GM20431 (cell line): ENCODE data around the gene IRX3.

Experiments used
- in situ Hi-C: fragments of 300-500 bp; cut with MseI, MboI; formaldehyde crosslinking; loops from one replicate; pipeline ENCODE4 v1.15.0; 2020; ENCODE audit warnings: low sequenced_read_pairs; ENCODE audit not compliant: unreplicated experiment

Gene IRX3

DNA sequence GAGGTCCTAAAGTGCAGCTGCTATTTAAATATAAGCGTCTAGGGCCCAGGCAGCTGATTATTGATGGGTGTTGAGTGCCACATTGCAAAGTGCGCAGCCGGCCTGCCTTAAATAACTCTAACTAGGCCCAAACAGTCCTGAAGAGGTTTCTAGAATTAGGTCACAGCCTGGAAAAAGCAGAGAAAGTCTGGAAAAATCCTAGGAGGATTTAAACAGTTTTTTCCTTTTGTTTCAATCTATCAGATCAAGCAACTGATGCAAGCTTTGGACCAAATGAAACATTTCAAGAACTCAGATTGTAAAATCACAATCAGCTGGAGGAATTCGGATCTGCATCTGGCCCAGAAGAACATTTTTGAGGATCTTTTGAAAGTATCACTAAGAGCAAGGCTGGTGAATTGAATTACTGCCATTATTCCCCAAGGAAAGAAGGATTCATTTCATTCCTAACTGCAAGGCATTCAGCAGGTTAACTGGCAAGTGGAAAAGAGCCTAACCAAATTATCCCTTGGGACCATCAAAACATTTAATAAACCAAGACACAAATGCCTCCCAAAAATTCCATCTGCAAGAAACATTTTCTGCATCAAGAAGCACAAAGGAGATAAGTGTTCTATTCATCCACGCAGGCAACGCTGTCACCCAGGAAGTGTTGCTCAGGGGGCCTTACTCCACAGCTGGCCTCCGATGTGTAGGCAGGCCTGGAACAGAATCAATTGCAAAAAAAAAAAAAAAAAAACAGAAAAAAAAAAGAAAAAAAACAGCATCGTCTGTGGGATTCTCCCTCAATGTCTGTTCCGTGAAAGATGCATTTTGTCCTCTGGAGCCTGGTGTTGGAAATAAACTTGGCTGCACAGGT is 46.1 kb downstream of the IRX3 start:
- in situ Hi-C loops = no loop called here

DNA sequence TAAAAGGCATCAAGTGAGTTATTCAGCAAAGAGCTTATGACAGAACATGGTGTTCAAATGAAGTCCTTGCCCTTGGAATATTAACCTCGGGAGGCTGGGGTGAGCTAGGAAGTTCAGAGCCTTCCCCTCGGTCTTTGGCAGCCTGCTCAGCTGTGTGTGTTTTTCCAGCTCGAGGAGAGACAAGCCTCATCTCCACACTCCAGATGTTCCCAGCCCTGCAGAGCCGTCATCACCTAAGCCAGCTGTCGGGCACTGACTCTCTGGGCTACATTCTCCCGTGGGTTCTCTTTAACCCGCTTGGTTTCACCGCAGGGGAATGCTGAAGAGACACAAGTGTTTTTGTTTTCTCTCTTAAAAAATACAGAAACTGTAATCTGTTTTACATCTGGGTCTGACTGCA is 47.1 kb downstream of the IRX3 start:
- in situ Hi-C loops = no loop called here

DNA sequence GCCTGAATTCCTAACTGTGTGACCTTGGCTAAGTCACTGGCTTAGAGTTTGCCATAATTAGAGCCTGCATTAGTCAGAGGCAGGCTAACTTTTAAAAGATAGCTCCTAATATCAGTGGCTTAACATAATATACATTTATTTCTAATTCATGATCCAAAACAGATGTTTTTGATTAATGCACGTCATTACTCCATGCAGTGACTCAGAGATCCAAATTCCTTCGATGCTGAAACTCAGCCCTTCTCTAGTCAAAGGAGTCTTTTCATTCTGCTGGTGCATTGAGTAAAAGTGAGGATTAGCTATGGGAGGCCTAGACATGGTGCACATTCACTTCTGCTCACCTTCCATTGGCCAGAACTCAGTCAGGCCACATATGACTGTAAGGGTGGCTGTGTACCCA is 49.8 kb downstream of the IRX3 start:
- in situ Hi-C loops = no loop called here

DNA sequence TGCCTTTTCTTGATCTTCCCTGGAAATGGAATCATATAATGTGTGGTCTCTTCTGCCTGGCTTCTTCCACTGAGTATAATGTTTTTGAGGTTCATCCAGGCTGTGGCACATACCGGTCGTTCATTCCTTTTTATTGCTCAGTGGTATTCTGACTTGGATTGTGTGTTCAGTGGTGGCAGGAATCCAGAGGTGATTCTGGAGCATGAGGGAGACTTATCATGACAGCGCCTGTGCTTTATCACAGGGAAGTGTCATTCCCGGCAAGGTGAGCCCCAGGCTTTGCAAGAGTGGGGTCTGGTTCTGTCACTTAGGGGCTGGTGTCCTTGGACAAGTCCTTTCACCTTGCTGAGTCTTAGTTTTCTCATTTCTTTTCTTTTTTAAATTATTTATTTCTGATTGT is 53.0 kb downstream of the IRX3 start:
- in situ Hi-C loops = no loop called here
